Smooth muscle cell (in vitro differentiated cells): Measurements from ENCODE around the gene PLEKHA6. TPM values are rescaled to one million over a fixed set of nuclear protein-coding genes. Genes with fewer than 3 reads are reported as not detected.

ENCODE experiments used
- DNase-seq: peaks from one replicate; lab custom pipeline; 2025; ENCODE audit not compliant: unreplicated experiment; lab: John Stamatoyannopoulos, UW
- H2AFZ ChIP-seq: fragments of 200-600 bp; sonication (generic); 2 replicates; pipeline ENCODE4 v1.6.0; 2016; ENCODE audit warnings: antibody characterized with exemption, low read depth, mild to moderate bottlenecking
- H3F3A ChIP-seq: fragments of 200-600 bp; sonication (generic); 2 replicates; pipeline ENCODE4 v1.6.0; 2017; ENCODE audit warnings: antibody characterized with exemption, low read depth
- H3K27ac ChIP-seq: fragments of 200-600 bp; sonication (generic); 2 replicates; pipeline ENCODE4 v1.5.1; 2016; ENCODE audit warnings: low read depth, mild to moderate bottlenecking
- H3K27me3 ChIP-seq: fragments of 200-600 bp; sonication (generic); 2 replicates; pipeline ENCODE4 v1.6.1; 2016; ENCODE audit warnings: low read depth, mild to moderate bottlenecking
- H3K36me3 ChIP-seq: fragments of 200-600 bp; sonication (generic); 2 replicates; pipeline ENCODE4 v1.5.1; 2016; ENCODE audit warnings: low read depth
- H3K4me1 ChIP-seq: fragments of 200-600 bp; sonication (generic); 2 replicates; pipeline ENCODE4 v1.5.1; 2016; ENCODE audit warnings: low read depth
- H3K4me2 ChIP-seq: fragments of 200-600 bp; sonication (generic); 2 replicates; pipeline ENCODE4 v1.6.0; 2016; ENCODE audit warnings: mild to moderate bottlenecking
- H3K4me3 ChIP-seq: fragments of 200-600 bp; sonication (generic); 2 replicates; pipeline ENCODE4 v1.5.1; 2016; ENCODE audit warnings: mild to moderate bottlenecking
- H3K79me2 ChIP-seq: fragments of 200-600 bp; sonication (generic); 2 replicates; pipeline ENCODE4 v1.6.0; 2016; ENCODE audit warnings: low read depth, mild to moderate bottlenecking
- H3K9ac ChIP-seq: fragments of 200-600 bp; sonication (generic); 2 replicates; pipeline ENCODE4 v1.6.0; 2016; ENCODE audit warnings: low read depth
- H3K9me3 ChIP-seq: fragments of 200-600 bp; sonication (generic); replicated peaks from 2 replicates; pipeline ENCODE4 v1.5.1; 2016; ENCODE audit warnings: low read depth
- H4K20me1 ChIP-seq: fragments of 200-600 bp; sonication (generic); 2 replicates; pipeline ENCODE4 v1.6.0; 2016; ENCODE audit warnings: low read depth
- CTCF ChIP-seq: fragments of 200-600 bp; sonication (generic); IDR thresholded peaks from 2 replicates; pipeline ENCODE4 v1.5.1; 2017; ENCODE audit warnings: borderline replicate concordance, mild to moderate bottlenecking, antibody characterized with exemption; ENCODE audit not compliant: insufficient read depth, poor library complexity, severe bottlenecking
- WGBS: methylation state at CpG from one replicate; pipeline ENCODE4 v1.1.7; 2016; ENCODE audit warnings: low lambda C conversion rate; 5-methylcytosine and 5-hydroxymethylcytosine counted together
- polyA plus RNA-seq: library from polyadenylated mRNA; unstranded; fragments of >200 nt; fragmentation: Nextera tagmentation; extraction: Ambion mirVana; gene quantifications from 2 replicates; pipeline ENCODE4 v1.2.1, GENCODE V29; 2016
- total RNA-seq: library from RNA; depleted of rRNA; stranded (reverse); fragments of >200 nt; gene quantifications from 2 replicates; pipeline ENCODE4 v1.2.3, GENCODE V29; 2014

PLEKHA6 gene
- total and polyA plus RNA-seq, 2 experiments from 2014 or later = 0.45 to 0.85 TPM

GRCh38 chr1:204296431-204296988, 63.2 kb downstream of the PLEKHA6 start:
- Histone ChIP-seq H3K36me3 (no peaks in the 10 kb centered on the region), H3K79me2 (no peaks in the 10 kb centered on the region), H3K27me3 (no peaks in the 10 kb centered on the region), H3K4me1 (peaks cover 13% of the 10 kb centered on the region), H3F3A (peaks cover 22% of the 10 kb centered on the region), H2AFZ (no peak overlapping the region), H3K9ac (no peak overlapping the region), H3K27ac (peak overlapping the region; percentile 9), H3K4me3 (no peak overlapping the region), H4K20me1 (no peaks in the 10 kb centered on the region), H3K9me3 (no peaks in the 10 kb centered on the region), H3K4me2 (peak overlapping the region; percentile 63)
- DNase-seq = no peak
- 6% methylated on average over 7 of the region's 7 CpGs for WGBS
- TF ChIP-seq CTCF = no peak

- no peaks in the 10 kb centered on the region for H3K9me3 ChIP-seq
- no peaks in the 10 kb centered on the region for H3K36me3 ChIP-seq
- H3K4me1 ChIP-seq = peaks cover 13% of the 10 kb centered on the region
- no peak for TF ChIP-seq CTCF
- 41% methylated on average over 10 of the region's 10 CpGs for WGBS
- peak overlapping the region; percentile 50 for H3K27ac ChIP-seq
- H3K9ac ChIP-seq = no peak overlapping the region
- no peaks in the 10 kb centered on the region for H4K20me1 ChIP-seq
- H3K79me2 ChIP-seq = no peaks in the 10 kb centered on the region
- H3F3A ChIP-seq = peaks cover 22% of the 10 kb centered on the region
- no peaks in the 10 kb centered on the region for H3K27me3 ChIP-seq
- no peak overlapping the region for H3K4me3 ChIP-seq
- H2AFZ ChIP-seq = no peak overlapping the region
- DNase-seq = no peak
- H3K4me2 ChIP-seq = peak overlapping the region; percentile 63
Observed at GRCh38 chr1:204295671-204296070, 64.1 kb downstream of the PLEKHA6 start.

- H3K36me3 ChIP-seq = no peaks in the 10 kb centered on the region
- H3K4me1 ChIP-seq = peaks cover 14% of the 10 kb centered on the region
- no peaks in the 10 kb centered on the region for H3K9me3 ChIP-seq
- peaks cover 22% of the 10 kb centered on the region for H3F3A ChIP-seq
- H4K20me1 ChIP-seq = no peaks in the 10 kb centered on the region
- peak overlapping the region; percentile 57 for H3K27ac ChIP-seq
- 16% methylated on average over 5 of the region's 5 CpGs for WGBS
- H3K4me2 ChIP-seq = peak overlapping the region; percentile 63
- no peak overlapping the region for H2AFZ ChIP-seq
- DNase-seq = no peak
- TF ChIP-seq CTCF = no peak
- H3K9ac ChIP-seq = no peak overlapping the region
- H3K79me2 ChIP-seq = no peaks in the 10 kb centered on the region
- H3K27me3 ChIP-seq = no peaks in the 10 kb centered on the region
- no peak overlapping the region for H3K4me3 ChIP-seq
Observed at GRCh38 chr1:204294357-204294756, 65.4 kb downstream of the PLEKHA6 start.
